Fibroblast of lung (primary cell): Measurements from ENCODE around the gene ZBTB7C. TPM values are rescaled to one million over a fixed set of nuclear protein-coding genes. Genes with fewer than 3 reads are reported as not detected.

ENCODE experiments used
- DNase-seq, 2 donors: peaks; one replicate each; pipeline versions ENCODE4 v3.0.0 to v3.0.0-alpha.2; 2010; ENCODE audit warnings: low read depth in 2 of 2
- H2AFZ ChIP-seq: 2 replicates; pipeline ENCODE4 v1.5.1; 2012; ENCODE audit warnings: low read length, control low read depth, inconsistent platforms
- H3K27ac ChIP-seq: 2 replicates; pipeline ENCODE4 v1.5.1; 2011; ENCODE audit warnings: low read length, control low read depth; ENCODE audit not compliant: insufficient read depth
- H3K27me3 ChIP-seq: 2 replicates; pipeline ENCODE4 v1.5.1; 2011; ENCODE audit warnings: mild to moderate bottlenecking, low read length; ENCODE audit not compliant: control insufficient read depth, insufficient read depth
- H3K36me3 ChIP-seq: 2 replicates; pipeline ENCODE4 v1.5.1; 2011; ENCODE audit warnings: low read length; ENCODE audit not compliant: control insufficient read depth, insufficient read depth
- H3K4me1 ChIP-seq: 2 replicates; pipeline ENCODE4 v1.5.1; 2011; ENCODE audit warnings: low read length; ENCODE audit not compliant: control insufficient read depth, insufficient read depth; ENCODE audit errors: extremely low read depth
- H3K4me2 ChIP-seq: 2 replicates; pipeline ENCODE4 v1.5.1; 2011; ENCODE audit warnings: low read length, control low read depth; ENCODE audit not compliant: insufficient read depth; ENCODE audit errors: extremely low read depth
- H3K4me3 ChIP-seq, 4 experiments: fragments of 200-600 bp in 1 of 4; sonication (generic) in 1 of 4; replicated peaks in 1 of 4; 2 replicates each; pipeline ENCODE4 v1.5.1; 2011 to 2016; ENCODE audit warnings: low read length in 4 of 4, low read depth in 3 of 4, mild to moderate bottlenecking in 3 of 4, control low read depth in 2 of 4, inconsistent platforms in 1 of 4, mixed read lengths in 1 of 4; ENCODE audit not compliant: insufficient read depth in 1 of 4; ENCODE audit errors: control extremely low read depth in 1 of 4
- H3K79me2 ChIP-seq: 2 replicates; pipeline ENCODE4 v1.5.1; 2012; ENCODE audit warnings: mild to moderate bottlenecking, low read length, inconsistent platforms; ENCODE audit not compliant: control insufficient read depth, insufficient read depth
- H3K9ac ChIP-seq: 2 replicates; pipeline ENCODE4 v1.5.1; 2011; ENCODE audit warnings: mild to moderate bottlenecking, low read length, control low read depth; ENCODE audit not compliant: insufficient read depth
- H3K9me3 ChIP-seq: 2 replicates; pipeline ENCODE4 v1.5.1; 2012; ENCODE audit warnings: low read depth, low read length; ENCODE audit not compliant: control insufficient read depth, insufficient read depth
- H4K20me1 ChIP-seq: 2 replicates; pipeline ENCODE4 v1.5.1; 2011; ENCODE audit warnings: low read length; ENCODE audit not compliant: control insufficient read depth, insufficient read depth; ENCODE audit errors: extremely low read depth
- EZH2 ChIP-seq: IDR thresholded peaks from 2 replicates; pipeline ENCODE4 v1.5.1; 2012; ENCODE audit warnings: low read length, control low read depth, mild to moderate bottlenecking; ENCODE audit errors: missing control alignments
- polyA plus RNA-seq, 2 donors: library from polyadenylated mRNA; depleted of rRNA in 1 of 2; stranded (reverse) in 1 of 2; unstranded in 1 of 2; fragments of >200 nt; gene quantifications; 2 replicates each; pipeline ENCODE4 v1.2.1, GENCODE V29; 2011 to 2012; ENCODE audit warnings: missing spikeins in 1 of 2
- total RNA-seq: library from RNA; depleted of rRNA; stranded (reverse); fragments of >200 nt; gene quantifications from 2 replicates; pipeline ENCODE4 v1.2.1, GENCODE V29; 2014
- TF ChIP-seq, protein P1 (sequence below), 2 donors: IDR thresholded peaks in 1 of 2; conservative IDR thresholded peaks in 1 of 2; 1 replicate in 1 of 2; 2 replicates in 1 of 2; pipeline ENCODE4 v1.5.1; 2011 to 2012; ENCODE audit warnings: low read length in 2 of 2, control low read depth in 1 of 2, inconsistent platforms in 1 of 2, low read depth in 1 of 2, mild to moderate bottlenecking in 1 of 2

ZBTB7C gene
- total and polyA plus RNA-seq, 2 donors (not counting 1 experiment from before 2014, with no cell fraction given): 0.19 to 0.33 TPM

DNA sequence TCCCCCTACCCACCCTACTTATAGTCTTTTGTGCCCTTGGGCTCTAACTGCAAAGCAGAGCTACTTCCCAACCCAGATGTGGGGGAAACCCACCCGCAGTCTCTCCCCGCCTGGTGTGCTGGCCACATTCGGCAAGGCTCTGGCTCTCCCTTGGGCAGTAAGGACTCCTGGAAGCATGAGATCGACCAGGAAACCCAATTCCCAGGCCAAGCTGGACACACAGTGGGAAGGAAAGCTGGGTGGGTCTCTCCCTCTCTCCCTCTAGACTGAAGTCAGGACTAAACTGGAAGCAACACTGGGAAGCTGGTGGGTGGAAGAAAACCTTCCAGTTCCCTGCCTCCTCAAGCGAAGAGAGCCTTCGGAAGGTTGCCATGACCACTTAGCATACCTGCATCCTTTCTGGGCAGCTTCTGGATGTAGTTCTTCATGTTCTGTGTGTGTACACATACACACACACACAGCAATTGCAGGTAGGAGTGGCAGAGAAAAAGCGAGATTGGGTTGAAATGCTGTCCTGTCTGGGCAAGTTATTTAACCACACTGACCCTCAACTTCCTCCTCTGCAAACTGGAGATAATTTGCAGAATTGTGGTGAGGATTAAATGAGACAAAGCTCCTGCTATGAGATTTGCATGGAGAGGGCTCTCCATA, 33.9 kb downstream of the ZBTB7C start:
- Histone ChIP-seq H3K27ac (no peak overlapping the region), H3K4me3 (no peak overlapping the region), H4K20me1 (no peaks in the 10 kb centered on the region), H3K9me3 (no peaks in the 10 kb centered on the region), H3K4me1 (no peaks in the 10 kb centered on the region), H3K36me3 (no peaks in the 10 kb centered on the region), H3K9ac (no peak overlapping the region), H3K4me2 (no peak overlapping the region), H2AFZ (no peak overlapping the region), H3K79me2 (no peaks in the 10 kb centered on the region), H3K27me3 (peaks cover 10% of the 10 kb centered on the region)
- TF ChIP-seq, protein P1, sequence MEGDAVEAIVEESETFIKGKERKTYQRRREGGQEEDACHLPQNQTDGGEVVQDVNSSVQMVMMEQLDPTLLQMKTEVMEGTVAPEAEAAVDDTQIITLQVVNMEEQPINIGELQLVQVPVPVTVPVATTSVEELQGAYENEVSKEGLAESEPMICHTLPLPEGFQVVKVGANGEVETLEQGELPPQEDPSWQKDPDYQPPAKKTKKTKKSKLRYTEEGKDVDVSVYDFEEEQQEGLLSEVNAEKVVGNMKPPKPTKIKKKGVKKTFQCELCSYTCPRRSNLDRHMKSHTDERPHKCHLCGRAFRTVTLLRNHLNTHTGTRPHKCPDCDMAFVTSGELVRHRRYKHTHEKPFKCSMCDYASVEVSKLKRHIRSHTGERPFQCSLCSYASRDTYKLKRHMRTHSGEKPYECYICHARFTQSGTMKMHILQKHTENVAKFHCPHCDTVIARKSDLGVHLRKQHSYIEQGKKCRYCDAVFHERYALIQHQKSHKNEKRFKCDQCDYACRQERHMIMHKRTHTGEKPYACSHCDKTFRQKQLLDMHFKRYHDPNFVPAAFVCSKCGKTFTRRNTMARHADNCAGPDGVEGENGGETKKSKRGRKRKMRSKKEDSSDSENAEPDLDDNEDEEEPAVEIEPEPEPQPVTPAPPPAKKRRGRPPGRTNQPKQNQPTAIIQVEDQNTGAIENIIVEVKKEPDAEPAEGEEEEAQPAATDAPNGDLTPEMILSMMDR (conservative IDR thresholded peaks at IDR 0.05 in 1 of 2, IDR thresholded peaks at IDR 0.05 in 1 of 2; ENCODE audit: low read depth in 1 of 2, low read length in 2 of 2): no peak
- no peak for TF ChIP-seq EZH2
- DNase-seq: no peak

DNA sequence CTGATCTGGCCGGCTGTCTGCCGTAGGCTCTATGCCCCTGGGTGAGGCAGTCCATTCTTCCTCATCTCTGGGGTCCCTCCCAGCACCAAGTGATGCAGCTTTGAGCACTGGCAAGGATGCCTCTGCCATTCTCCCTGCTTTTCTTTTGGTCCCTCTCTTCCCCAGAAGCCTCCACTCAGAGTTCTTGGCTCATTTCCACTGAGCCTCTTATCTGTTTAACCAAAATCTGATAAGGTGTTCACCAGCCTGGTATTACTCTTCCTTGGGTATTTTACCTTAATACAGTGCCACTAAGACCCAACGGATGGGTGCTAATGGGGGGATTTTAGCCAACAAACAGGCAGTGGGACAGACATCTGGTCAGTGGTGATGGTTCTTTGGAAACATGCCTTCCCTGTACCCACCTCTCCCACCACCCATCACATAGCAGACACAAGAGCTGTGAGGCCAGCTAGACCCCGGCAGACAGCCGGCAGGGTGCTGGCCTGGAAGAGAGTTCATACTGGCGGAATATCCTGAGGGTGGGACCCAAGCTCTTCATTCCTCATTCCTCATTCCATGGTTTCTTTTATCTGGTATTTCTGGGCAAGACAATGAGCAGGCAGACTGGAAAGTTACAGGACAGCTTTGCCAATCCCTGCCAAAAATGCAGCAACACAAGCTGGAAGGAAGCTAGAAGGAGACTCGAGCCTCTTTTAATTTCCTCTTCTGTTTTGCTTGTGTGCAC, 34.6 kb downstream of the ZBTB7C start:
- H3K27me3 ChIP-seq: peaks cover 10% of the 10 kb centered on the region

More for the DNA sequence above, 34.6 kb downstream of the ZBTB7C start:
- Histone ChIP-seq H2AFZ (no peak overlapping the region), H3K27ac (no peak overlapping the region), H4K20me1 (no peaks in the 10 kb centered on the region), H3K79me2 (no peaks in the 10 kb centered on the region), H3K4me3 (no peak overlapping the region), H3K9me3 (no peaks in the 10 kb centered on the region), H3K4me2 (no peak overlapping the region), H3K9ac (no peak overlapping the region), H3K36me3 (no peaks in the 10 kb centered on the region), H3K4me1 (no peaks in the 10 kb centered on the region)
- peak in 1 of 2 donors; percentile 60 for DNase-seq
- TF ChIP-seq, protein P1 (conservative IDR thresholded peaks at IDR 0.05 in 1 of 2, IDR thresholded peaks at IDR 0.05 in 1 of 2; ENCODE audit: low read depth in 1 of 2, low read length in 2 of 2): no peak
- no peak for TF ChIP-seq EZH2
